IPS-20b (cell line): ENCODE data around the gene HPCA.

ENCODE experiments used
- H3K27ac ChIP-seq: one replicate; pipeline ENCODE4 v1.5.1; 2013; ENCODE audit warnings: low read length
- H3K27me3 ChIP-seq: 2 replicates; pipeline ENCODE4 v1.6.1; 2013; ENCODE audit warnings: mild to moderate bottlenecking, low read length, inconsistent platforms; ENCODE audit not compliant: insufficient read depth
- H3K36me3 ChIP-seq: 2 replicates; pipeline ENCODE4 v1.6.1; 2013; ENCODE audit warnings: low read depth, mild to moderate bottlenecking, inconsistent platforms, low read length, moderate library complexity; ENCODE audit not compliant: insufficient read depth
- H3K4me1 ChIP-seq: 2 replicates; pipeline ENCODE4 v1.6.1; 2013; ENCODE audit warnings: mild to moderate bottlenecking, control low read depth, inconsistent platforms, low read length, moderate library complexity; ENCODE audit not compliant: insufficient read depth
- H3K4me3 ChIP-seq: 2 replicates; pipeline ENCODE4 v1.5.1; 2013; ENCODE audit warnings: mild to moderate bottlenecking, low read length, inconsistent platforms
- H3K9ac ChIP-seq: 2 replicates; pipeline ENCODE4 v1.6.1; 2013; ENCODE audit warnings: low read depth, mild to moderate bottlenecking, inconsistent platforms, low read length, moderate library complexity
- H3K9me3 ChIP-seq: 2 replicates; pipeline ENCODE4 v1.6.1; 2013; ENCODE audit warnings: mild to moderate bottlenecking, low read depth, low read length, inconsistent platforms; ENCODE audit not compliant: insufficient read depth

HPCA gene

GRCh38 chr1:32893198-32894018, 7.1 kb downstream of the HPCA start:
- H3K4me3 ChIP-seq = peak overlapping the region; percentile 76
- H3K4me1 ChIP-seq = peaks cover 2% of the 10 kb centered on the region; the same call in 1 of the 2 replicates
- no peaks in the 10 kb centered on the region for H3K9me3 ChIP-seq
- H3K9ac ChIP-seq = peak overlapping the region; percentile 76; the same call in 1 of the 2 replicates
- H3K36me3 ChIP-seq = no peaks in the 10 kb centered on the region
- peak overlapping the region; percentile 42 for H3K27ac ChIP-seq
- peaks cover 59% of the 10 kb centered on the region for H3K27me3 ChIP-seq

DNA sequence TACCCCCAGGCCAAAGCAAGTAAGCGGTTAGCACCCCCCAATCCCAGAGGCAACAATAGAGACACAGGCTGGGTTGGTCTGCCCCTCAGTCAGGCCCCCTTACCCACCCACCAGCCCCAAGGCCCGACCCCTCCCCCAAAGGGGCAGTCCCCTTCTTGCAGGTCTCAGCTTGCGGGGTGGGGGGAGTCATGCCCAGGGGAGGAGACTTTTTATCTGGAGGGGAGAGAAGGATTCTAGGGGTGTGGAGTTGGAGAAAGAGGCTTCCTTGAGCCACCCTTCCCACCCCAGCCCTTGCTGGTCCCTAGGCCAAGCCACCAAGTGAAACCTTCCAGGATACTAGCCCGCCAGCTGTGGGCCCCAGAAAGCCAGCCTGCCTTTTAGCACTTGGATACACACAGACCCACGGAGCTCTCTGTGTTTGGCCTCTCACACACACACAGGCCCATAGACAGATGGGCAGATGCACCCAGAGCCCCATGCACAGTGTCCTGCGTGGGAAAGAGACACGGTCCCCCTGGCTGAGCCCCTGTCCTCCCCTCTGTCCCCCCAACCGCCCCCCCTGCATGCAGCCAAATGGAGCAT, 7.8 kb downstream of the HPCA start:
- peaks cover 2% of the 10 kb centered on the region; the same call in 1 of the 2 replicates for H3K4me1 ChIP-seq
- H3K27me3 ChIP-seq = peaks cover 59% of the 10 kb centered on the region
- H3K9me3 ChIP-seq = no peaks in the 10 kb centered on the region
- H3K4me3 ChIP-seq = peak overlapping the region; percentile 76
- peak overlapping the region; percentile 42 for H3K27ac ChIP-seq
- no peaks in the 10 kb centered on the region for H3K36me3 ChIP-seq
- peak overlapping the region; percentile 76; the same call in 1 of the 2 replicates for H3K9ac ChIP-seq

DNA sequence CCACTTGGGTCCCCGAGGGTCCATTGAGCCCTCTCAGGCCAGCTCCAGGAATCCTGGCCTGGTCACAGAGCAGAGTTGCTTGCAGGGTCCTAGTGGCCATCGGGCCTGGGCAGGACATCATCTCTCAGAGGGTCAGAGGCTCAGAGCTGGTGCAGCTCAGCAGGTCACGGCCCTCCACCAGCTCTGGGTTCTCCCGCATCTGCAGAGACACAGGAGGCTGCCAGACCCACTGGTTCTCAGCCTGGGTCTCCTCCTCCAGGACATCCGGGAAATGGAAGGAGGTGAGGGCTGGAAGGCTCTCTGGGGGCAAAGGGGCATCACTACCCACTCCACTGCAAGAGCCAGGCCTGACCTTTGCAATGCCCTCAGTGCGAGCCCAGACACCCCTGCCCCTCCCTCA, 8.4 kb downstream of the HPCA start:
- Histone ChIP-seq H3K9ac (no peak overlapping the region), H3K9me3 (no peaks in the 10 kb centered on the region), H3K4me3 (no peak overlapping the region), H3K36me3 (no peaks in the 10 kb centered on the region), H3K27ac (no peak overlapping the region), H3K4me1 (peaks cover 2% of the 10 kb centered on the region; the same call in 1 of the 2 replicates), H3K27me3 (peaks cover 59% of the 10 kb centered on the region)

DNA sequence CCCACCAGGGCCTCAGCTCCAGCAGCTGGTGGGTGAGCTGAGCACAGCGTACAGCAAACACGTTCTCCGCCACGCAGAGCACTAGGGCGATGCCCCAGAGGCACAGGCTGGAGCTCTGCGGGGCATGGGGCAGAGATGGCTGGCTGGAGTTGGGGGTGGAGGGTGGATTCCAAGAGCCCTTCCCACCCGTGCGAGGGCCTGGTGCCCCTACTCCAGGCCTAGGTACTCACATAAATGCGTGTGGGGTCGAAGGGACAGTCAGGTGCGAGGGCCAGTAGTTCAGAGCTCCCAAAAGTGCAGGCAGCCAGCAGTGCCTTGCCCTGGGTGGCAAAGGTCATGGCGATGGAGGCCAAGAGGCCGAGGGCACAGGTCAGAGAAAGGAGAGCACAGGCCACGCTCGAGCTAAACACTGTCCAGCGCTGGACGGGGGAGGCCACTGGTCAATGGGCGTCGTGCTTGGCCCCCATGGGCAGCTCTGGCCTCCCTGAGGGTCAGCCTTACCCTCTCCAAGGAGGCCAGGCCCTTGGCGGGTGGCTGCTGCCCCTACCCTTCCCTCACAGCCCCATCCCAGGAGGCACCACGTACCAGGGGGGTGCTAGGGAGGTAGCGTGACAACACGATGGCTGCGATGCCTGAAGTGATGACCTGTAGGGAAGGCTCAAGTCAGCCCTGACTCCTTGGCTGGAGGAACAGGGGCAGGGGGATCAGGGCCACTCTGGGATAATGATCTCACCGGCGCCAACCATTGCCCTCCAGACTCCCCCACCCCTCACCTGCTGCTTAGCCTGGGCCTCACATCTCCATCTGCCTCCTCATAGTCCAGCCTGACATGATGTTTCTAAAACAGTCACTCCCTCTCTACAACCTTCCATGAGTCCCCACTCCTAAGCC, 9.3 kb downstream of the HPCA start:
- peaks cover 59% of the 10 kb centered on the region for H3K27me3 ChIP-seq
- H3K4me3 ChIP-seq = no peak overlapping the region
- H3K9me3 ChIP-seq = no peaks in the 10 kb centered on the region
- H3K9ac ChIP-seq = no peak overlapping the region
- no peaks in the 10 kb centered on the region for H3K36me3 ChIP-seq
- H3K4me1 ChIP-seq = peaks cover 3% of the 10 kb centered on the region; the same call in 1 of the 2 replicates
- no peak overlapping the region for H3K27ac ChIP-seq

DNA sequence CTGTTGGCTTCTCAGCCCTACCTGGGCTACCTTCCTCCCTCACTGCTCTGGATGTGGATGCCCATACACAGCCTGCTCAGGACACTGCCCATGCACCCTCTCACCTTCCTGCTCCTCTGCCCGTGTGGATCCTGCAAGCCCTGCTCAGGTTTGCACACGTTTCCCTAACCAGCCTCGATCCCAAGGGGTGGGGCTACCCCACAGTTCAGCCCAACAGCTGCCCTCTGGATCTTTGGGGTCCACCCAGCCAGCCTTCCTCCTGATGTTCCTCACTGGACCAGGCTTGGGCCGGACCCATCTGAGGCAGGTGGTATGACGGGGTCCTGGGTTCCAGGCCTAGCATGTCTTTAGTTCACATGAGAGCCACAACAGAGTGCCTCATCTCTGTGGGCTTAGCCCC, 10.2 kb downstream of the HPCA start:
- H3K27ac ChIP-seq = no peak overlapping the region

DNA sequence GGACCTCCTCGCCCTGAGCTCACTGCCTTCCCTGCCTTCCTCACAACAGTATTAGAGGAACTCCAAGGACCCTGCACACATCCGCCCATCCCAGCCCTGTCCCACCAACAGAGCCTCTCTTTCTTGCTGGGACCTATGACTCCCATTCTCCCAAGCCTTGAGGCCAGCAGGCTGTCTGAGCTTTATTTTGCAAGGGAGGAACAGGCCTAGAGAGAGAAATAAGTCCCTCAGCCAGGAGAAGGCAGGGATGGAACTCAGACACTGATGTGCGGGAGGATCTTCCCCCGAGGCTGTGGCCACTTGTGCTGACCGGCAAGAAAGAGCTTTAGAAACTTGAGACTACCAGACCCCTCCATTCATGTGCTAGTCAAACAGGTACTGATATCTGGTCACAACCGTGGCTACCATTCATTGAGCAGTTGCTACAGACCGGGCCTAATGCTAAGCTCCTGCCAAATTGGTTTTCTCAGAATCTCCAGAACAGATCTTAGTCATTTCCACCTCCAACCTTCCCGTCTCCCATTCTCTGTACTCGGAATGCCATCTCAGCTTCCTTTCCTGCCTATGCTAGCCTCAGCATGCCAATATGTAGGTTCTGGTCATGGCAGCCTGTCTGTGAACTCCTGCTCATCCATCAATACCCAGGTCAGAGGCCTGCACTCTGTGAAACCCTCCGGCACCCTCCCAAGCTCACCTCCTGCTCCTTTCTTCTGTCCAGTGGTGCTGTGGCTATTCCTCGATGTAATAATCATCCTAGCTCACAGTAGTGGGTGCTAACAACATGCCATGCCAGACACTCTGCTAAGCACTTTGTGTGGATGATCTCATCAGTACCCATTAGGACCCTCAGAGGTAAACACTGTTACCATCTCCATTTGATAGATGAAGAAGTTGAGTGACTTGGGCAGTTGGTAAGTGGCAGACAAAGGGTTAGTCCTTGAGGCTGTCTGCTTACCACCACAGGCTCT, 11.1 kb downstream of the HPCA start:
- Histone ChIP-seq H3K9ac (no peak overlapping the region), H3K27me3 (peaks cover 57% of the 10 kb centered on the region), H3K36me3 (no peaks in the 10 kb centered on the region), H3K9me3 (no peaks in the 10 kb centered on the region), H3K4me1 (peaks cover 6% of the 10 kb centered on the region; the same call in 1 of the 2 replicates), H3K27ac (no peak overlapping the region), H3K4me3 (no peak overlapping the region)

More for the DNA sequence above, 10.2 kb downstream of the HPCA start:
- H3K27me3 ChIP-seq = peaks cover 57% of the 10 kb centered on the region
- H3K4me3 ChIP-seq = no peak overlapping the region
- H3K9ac ChIP-seq = no peak overlapping the region
- no peaks in the 10 kb centered on the region for H3K9me3 ChIP-seq
- H3K36me3 ChIP-seq = no peaks in the 10 kb centered on the region
- H3K4me1 ChIP-seq = peaks cover 6% of the 10 kb centered on the region; the same call in 1 of the 2 replicates

GRCh38 chr1:32898056-32898455, 11.8 kb downstream of the HPCA start:
- no peaks in the 10 kb centered on the region for H3K9me3 ChIP-seq
- no peak overlapping the region for H3K4me3 ChIP-seq
- no peak overlapping the region for H3K9ac ChIP-seq
- H3K27ac ChIP-seq = no peak overlapping the region
- H3K4me1 ChIP-seq = peaks cover 6% of the 10 kb centered on the region; the same call in 1 of the 2 replicates
- H3K36me3 ChIP-seq = no peaks in the 10 kb centered on the region
- peaks cover 58% of the 10 kb centered on the region for H3K27me3 ChIP-seq

DNA sequence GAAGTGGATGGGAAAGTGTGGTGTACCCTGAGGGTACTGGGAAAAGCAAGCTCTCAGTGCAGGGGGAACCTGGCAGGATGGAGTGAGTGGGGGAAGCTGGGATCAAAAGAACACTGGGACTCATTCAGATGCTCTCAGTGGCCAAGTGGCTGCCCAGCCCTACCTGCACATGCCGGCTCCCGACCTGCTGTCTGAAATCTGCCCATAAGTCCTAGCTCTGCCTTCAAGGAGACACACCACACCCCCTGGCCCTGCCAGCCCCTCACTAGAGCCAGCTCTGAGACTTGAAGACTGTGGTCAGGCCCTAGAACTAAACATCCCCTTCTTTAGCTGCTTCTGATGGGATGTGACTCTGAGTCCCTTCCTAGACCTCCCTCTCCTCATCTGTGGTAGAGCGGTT, 12.7 kb downstream of the HPCA start:
- H3K9ac ChIP-seq = no peak overlapping the region
- no peak overlapping the region for H3K4me3 ChIP-seq
- H3K36me3 ChIP-seq = no peaks in the 10 kb centered on the region
- peaks cover 63% of the 10 kb centered on the region for H3K27me3 ChIP-seq
- H3K9me3 ChIP-seq = no peaks in the 10 kb centered on the region
- H3K4me1 ChIP-seq = peaks cover 6% of the 10 kb centered on the region; the same call in 1 of the 2 replicates
- no peak overlapping the region for H3K27ac ChIP-seq

GRCh38 chr1:32899586-32900296, 13.4 kb downstream of the HPCA start:
- Histone ChIP-seq H3K27me3 (peaks cover 71% of the 10 kb centered on the region), H3K4me3 (no peak overlapping the region), H3K9me3 (no peaks in the 10 kb centered on the region), H3K4me1 (peaks cover 4% of the 10 kb centered on the region; the same call in 1 of the 2 replicates), H3K36me3 (no peaks in the 10 kb centered on the region), H3K9ac (no peak overlapping the region), H3K27ac (no peak overlapping the region)

DNA sequence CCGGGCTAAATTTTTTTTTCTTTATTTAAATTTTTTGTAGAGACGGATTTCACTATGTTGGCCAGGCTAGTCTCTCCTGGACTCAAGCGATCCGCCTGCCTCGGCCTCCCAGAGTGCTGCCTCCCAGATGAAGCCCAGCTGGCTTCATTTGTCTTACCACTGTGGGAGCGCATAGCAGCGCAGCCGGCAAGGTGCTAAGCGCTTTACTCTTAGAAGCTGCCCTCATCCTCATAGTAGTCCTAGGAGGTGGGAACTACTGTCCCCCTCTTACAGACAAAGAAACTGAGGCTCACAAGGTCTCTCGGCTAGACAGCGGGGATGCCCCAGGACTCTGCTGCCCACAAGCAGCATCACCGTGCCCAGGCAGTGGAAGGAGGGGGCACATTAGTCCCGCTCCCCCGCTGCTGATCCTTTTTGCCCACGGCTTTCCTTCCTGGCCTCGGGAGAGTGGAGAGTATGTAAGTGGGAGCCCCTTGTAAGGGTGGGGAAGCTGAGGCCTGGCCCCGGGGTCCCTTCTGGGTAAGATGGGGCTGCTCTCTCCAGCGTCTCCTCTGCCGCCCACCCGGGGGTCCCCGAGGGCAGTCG, 14.2 kb downstream of the HPCA start:
- no peaks in the 10 kb centered on the region for H3K36me3 ChIP-seq
- peaks cover 4% of the 10 kb centered on the region; the same call in 1 of the 2 replicates for H3K4me1 ChIP-seq
- peaks cover 73% of the 10 kb centered on the region for H3K27me3 ChIP-seq
- no peak overlapping the region for H3K9ac ChIP-seq
- no peak overlapping the region for H3K27ac ChIP-seq
- H3K4me3 ChIP-seq = peak overlapping the region; percentile 61
- no peaks in the 10 kb centered on the region for H3K9me3 ChIP-seq
